ENCODE measurements around the gene SLC12A6. TPM values are rescaled to one million over a fixed set of nuclear protein-coding genes. Genes with fewer than 3 reads are reported as not detected.
A peak's percentile ranks its signal among the peaks of the same experiment; 100 is the strongest.

The SLC12A6 gene
- total RNA-seq, 2 experiments from 2014 or later: 11.5 to 14.9 TPM

GRCh38 chr15:34334672-34335071 is 2.9 kb downstream of the SLC12A6 start:
- ChIA-PET CTCF (ENCODE audit: unreplicated experiment) (no interaction called here), POLR2A (interaction anchor here (0.5 to 1.0 kb wide), 2 partner anchors 10 to 26 kb away, joined by 3 read pairs; no protein-coding TSS in a partner anchor)
- Histone ChIP-seq H3K9me2 (ENCODE audit: insufficient read depth, low read length) (no peaks in the 10 kb centered on the region), H3K36me3 (ENCODE audit: insufficient read depth, low read length) (peaks cover 10% of the 10 kb centered on the region; the same call in 1 of the 2 replicates), H4K20me1 (ENCODE audit: insufficient read depth, low read length) (no peaks in the 10 kb centered on the region), H2AFZ (ENCODE audit: low read length) (no peak overlapping the region), H3K79me2 (ENCODE audit: insufficient read depth, low read depth, low read length) (peaks cover 6% of the 10 kb centered on the region; the same call in 1 of the 2 replicates), H3K4me1 (ENCODE audit: insufficient read depth, low read length, poor library complexity, severe bottlenecking) (peaks cover 37% of the 10 kb centered on the region), H3K4me2 (ENCODE audit: low read length) (peak overlapping the region; percentile 77), H3K27ac (ENCODE audit: low read depth, low read length, poor library complexity, severe bottlenecking) (no peak overlapping the region), H3K9me3 (ENCODE audit: low read length) (no peaks in the 10 kb centered on the region), H3K4me3 (ENCODE audit: low read depth, low read length, poor library complexity, severe bottlenecking) (peak overlapping the region; percentile 90)
- TF ChIP-seq EZH2phosphoT487 (IDR thresholded peaks at IDR 0.05; ENCODE audit: borderline replicate concordance, low read depth, low read length): no peak
- TF ChIP-seq CTCF (conservative IDR thresholded peaks at IDR 0.05; ENCODE audit: low read length): no peak
- intact Hi-C loops (cut with micrococcal nuclease; ENCODE audit: unreplicated experiment): loop anchor here (5.0 kb wide), 1 partner anchor 122 kb away; the partner anchor contains the start of gene KATNBL1
- BruUV-seq (replicated peaks): no TSS peak
- no peak for DNase-seq (ENCODE audit: low spot score)

GRCh38 chr15:34332553-34333120 is 4.9 kb downstream of the SLC12A6 start:
- Histone ChIP-seq H3K9me2 (ENCODE audit: insufficient read depth, low read length) (no peaks in the 10 kb centered on the region), H3K4me1 (ENCODE audit: insufficient read depth, low read length, poor library complexity, severe bottlenecking) (peaks cover 42% of the 10 kb centered on the region), H4K20me1 (ENCODE audit: insufficient read depth, low read length) (no peaks in the 10 kb centered on the region), H3K36me3 (ENCODE audit: insufficient read depth, low read length) (no peaks in the 10 kb centered on the region), H3K79me2 (ENCODE audit: insufficient read depth, low read depth, low read length) (peaks cover 6% of the 10 kb centered on the region; the same call in 1 of the 2 replicates), H3K27ac (ENCODE audit: low read depth, low read length, poor library complexity, severe bottlenecking) (no peak overlapping the region), H2AFZ (ENCODE audit: low read length) (no peak overlapping the region), H3K4me2 (ENCODE audit: low read length) (no peak overlapping the region), H3K9me3 (ENCODE audit: low read length) (no peaks in the 10 kb centered on the region), H3K4me3 (ENCODE audit: low read depth, low read length, poor library complexity, severe bottlenecking) (no peak overlapping the region)
- BruUV-seq (replicated peaks): no TSS peak
- TF ChIP-seq CTCF (conservative IDR thresholded peaks at IDR 0.05; ENCODE audit: low read length): no peak
- POLR2A ChIA-PET: interaction anchor here (0.7 kb wide), 1 partner anchor 190 kb away, joined by 5 read pairs; no protein-coding TSS in a partner anchor
- no peak for DNase-seq (ENCODE audit: low spot score)
- intact Hi-C loops (cut with micrococcal nuclease; ENCODE audit: unreplicated experiment): no loop called here
- CTCF ChIA-PET (ENCODE audit: unreplicated experiment): no interaction called here

DNA sequence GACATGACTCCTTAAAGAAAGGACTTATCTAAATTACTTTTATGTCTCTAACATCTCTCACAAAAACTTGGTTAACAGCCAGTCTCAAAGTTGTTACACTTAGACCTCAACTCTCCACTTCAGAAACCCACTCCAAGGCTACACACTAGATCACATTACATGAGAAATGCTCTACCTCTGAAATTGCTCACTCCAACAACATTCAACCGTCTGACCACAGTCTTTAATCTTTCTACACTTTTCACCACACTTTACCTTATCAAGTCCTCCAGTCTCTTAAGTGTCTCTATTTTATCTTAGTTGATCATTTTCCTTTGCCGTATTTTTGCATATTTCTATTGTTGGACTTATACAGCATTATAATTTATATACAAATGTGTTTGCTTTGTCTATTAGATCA is 5.8 kb downstream of the SLC12A6 start:
- POLR2A ChIA-PET: no interaction called here
- no peak for TF ChIP-seq EZH2phosphoT487 (IDR thresholded peaks at IDR 0.05; ENCODE audit: borderline replicate concordance, low read depth, low read length)
- CTCF ChIA-PET (ENCODE audit: unreplicated experiment): no interaction called here
- H3K4me1 ChIP-seq (ENCODE audit: insufficient read depth, low read length, poor library complexity, severe bottlenecking): peaks cover 39% of the 10 kb centered on the region
- no TSS peak for BruUV-seq (replicated peaks)
- intact Hi-C loops (cut with micrococcal nuclease; ENCODE audit: unreplicated experiment): no loop called here
- no peaks in the 10 kb centered on the region for H3K9me2 ChIP-seq (ENCODE audit: insufficient read depth, low read length)
- no peak overlapping the region for H3K4me2 ChIP-seq (ENCODE audit: low read length)
- H3K27ac ChIP-seq (ENCODE audit: low read depth, low read length, poor library complexity, severe bottlenecking): no peak overlapping the region
- H3K79me2 ChIP-seq (ENCODE audit: insufficient read depth, low read depth, low read length): peaks cover 6% of the 10 kb centered on the region; the same call in 1 of the 2 replicates
- H3K36me3 ChIP-seq (ENCODE audit: insufficient read depth, low read length): no peaks in the 10 kb centered on the region
- no peak for DNase-seq (ENCODE audit: low spot score)
- H4K20me1 ChIP-seq (ENCODE audit: insufficient read depth, low read length): no peaks in the 10 kb centered on the region
- H3K9me3 ChIP-seq (ENCODE audit: low read length): no peaks in the 10 kb centered on the region
- H3K4me3 ChIP-seq (ENCODE audit: low read depth, low read length, poor library complexity, severe bottlenecking): no peak overlapping the region
- H2AFZ ChIP-seq (ENCODE audit: low read length): no peak overlapping the region
